GM19239 (cell line): ENCODE results near the gene KRT6C.
"Not testable (repeated sequence)": the region's sequence is repeated elsewhere in the genome, so short reads cannot be mapped to it uniquely, and the experiment has no call there.

Source experiments
- DNase-seq: peaks from one replicate; pipeline ENCODE4 v3.0.0; 2011; ENCODE audit warnings: low spot score; ENCODE audit not compliant: insufficient read length
- FAIRE-seq: peaks from 2 replicates; lab custom pipeline; 2011; peaks lifted over from hg19 to GRCh38; lab: Jason Lieb, UNC

KRT6C gene

DNA sequence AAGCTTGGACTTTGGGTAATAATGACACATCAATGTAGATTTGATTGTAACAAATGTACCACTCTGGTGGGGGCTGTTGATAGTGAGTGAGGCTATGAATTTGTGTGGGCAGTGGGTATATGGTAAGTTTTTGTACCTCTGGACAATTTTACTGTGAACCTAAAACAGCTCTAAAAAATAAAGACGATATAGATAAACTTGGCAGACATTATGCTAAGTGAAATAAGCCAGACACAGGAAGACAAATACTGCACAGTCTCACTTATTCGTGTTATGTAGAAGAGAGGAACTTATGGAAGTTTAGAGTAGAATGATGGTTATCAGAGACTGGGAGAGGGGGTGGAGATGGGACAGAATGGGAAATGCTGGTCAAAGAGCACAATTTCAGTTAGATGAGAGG lies 8.7 kb downstream of the KRT6C start:
- no peak for FAIRE-seq
- DNase-seq, result no peak

DNA sequence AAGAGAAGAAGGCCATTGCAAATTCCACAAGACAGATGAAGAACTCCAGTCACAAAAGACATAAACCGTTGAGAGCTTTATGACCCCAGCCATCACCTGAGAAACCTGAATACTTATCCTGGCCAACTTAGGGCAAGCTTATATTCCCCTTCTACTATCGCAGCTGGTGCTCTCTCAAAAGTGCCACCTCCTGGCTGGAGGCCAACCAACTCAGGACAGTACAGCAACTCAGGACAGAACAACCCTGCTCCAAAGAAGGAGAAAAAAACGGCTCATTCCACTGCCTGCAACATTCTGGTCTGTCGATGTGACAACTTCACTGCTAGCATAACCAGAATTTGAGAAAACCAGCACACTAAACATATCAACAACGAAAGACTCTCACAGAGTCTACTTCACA lies 11.9 kb downstream of the KRT6C start:
- FAIRE-seq, result no peak

DNA sequence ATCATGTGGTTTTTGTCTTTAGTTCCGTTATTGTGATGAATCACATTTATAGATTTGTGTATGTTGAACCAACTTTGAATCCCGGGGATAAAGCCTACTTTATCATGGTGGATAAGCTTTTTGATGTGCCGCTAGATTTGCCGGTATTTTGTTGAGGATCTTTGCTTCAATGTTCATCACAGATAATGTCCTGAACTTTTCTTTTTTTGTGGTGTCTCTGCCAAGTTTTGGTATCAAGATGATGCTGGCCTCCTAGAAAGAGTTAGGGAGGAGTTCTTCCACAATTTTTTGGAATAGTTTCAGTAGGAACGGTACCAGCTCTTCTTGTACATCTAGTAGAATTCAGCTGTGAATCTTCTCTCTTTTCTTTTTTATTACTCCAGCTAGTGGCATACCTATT lies 14.7 kb downstream of the KRT6C start:
- FAIRE-seq (no peak), DNase-seq (no peak)

More for the DNA sequence above, 11.9 kb downstream of the KRT6C start:
- DNase-seq, result no peak

DNA sequence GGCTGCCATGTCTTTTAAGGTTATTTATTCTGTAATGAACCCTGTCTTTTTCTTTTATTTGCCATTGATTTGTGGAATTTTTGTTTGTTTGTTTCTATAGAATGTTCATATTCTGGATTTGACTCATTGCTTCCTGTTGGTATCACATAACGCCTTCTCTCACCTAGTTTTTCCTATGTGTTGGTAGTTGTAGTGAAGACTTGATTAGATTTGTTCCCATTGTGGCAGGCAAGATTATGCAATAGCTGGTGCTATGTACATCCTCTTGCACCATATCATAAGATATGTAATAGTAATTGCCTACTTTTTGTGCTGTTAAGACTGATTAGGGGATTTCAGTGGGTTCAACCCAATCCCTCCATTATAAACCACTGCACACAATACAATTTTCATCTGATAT lies 17.8 kb downstream of the KRT6C start:
- FAIRE-seq, result no peak

DNA sequence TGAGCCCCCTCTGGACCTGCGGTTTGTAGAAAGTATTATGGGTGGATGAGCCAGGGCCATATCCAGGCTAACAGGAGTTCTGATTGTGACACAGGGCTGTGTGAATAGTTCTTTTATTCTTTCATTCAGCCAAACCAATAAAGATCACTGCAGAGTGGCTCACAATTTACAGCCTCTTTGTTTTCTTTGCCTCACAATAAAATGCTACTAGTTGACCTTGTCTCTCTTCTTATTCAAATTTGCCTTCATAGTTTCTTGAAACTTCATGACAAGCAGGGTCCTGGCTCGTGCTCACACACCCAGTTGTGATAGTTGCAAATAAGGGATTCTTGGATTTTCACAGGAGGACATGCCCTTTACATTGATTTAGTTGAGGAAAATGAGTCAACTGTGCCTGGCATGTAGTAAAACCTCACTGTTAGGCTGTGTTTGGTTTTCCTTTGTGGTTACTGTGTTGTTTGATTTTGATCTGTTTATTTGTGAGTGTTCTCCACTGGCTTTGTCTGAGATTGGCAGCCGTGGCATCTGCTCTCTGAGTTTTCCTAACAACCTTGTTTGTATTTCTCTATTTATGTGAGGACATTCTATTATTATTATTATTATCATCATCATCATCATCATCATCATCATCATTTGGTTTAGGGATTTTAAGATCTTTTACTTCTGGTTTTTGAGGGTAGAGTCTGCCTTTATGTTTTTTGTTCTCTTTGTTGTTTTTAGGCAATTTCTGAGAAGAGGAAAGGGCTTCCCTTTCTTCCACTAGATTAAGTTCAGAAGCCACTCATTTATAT lies 19.0 kb downstream of the KRT6C start:
- no peak for DNase-seq
- FAIRE-seq, result no peak

More for the DNA sequence above, 17.8 kb downstream of the KRT6C start:
- no peak for DNase-seq

DNA sequence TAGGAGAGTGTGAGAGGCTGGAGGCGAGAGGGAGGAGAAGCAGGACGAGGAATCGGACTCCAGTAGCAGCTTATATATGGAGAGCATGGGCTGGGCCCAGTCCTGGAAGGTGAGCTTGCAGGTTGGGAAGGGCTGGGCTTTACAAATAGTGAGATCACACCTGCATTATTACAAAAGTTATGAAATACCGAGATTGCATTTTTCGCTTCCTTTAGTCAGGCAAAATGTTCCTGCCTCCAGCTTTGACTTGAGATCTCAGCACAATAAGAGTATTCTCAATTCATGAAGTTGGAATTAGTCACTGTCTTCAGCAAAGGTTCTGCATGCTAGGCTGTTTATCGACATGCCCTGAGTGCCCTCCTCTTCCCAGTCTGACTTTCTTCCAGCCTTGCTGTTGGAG lies 21.5 kb downstream of the KRT6C start, which contains the start of gene KRT6B:
KRT6B (minus strand) TSS at position 46 of the 400 bp plus-strand sequence. CDS start 68 bp downstream, outside the sequence.
- no peak for DNase-seq
- FAIRE-seq, result no peak

DNA sequence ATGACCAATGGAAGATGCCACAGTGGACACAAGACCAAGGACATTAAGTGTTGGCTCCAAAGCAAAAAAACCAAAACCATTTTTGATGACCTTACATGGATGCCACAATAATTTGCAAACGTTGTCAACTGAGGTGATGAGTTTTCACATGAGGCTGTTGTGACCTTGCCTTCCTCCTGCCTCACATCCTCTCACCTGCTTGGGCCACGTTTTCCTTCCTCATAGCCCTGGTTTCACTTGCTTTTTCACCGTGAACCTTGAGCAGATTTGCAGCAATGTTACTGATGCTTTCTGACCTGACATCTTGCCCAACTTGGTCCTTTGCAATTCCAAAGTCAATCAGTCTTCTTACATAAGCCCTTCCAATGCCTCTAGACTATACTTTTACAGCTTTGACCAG lies 25.4 kb downstream of the KRT6C start:
- DNase-seq (no peak), FAIRE-seq (no peak)

DNA sequence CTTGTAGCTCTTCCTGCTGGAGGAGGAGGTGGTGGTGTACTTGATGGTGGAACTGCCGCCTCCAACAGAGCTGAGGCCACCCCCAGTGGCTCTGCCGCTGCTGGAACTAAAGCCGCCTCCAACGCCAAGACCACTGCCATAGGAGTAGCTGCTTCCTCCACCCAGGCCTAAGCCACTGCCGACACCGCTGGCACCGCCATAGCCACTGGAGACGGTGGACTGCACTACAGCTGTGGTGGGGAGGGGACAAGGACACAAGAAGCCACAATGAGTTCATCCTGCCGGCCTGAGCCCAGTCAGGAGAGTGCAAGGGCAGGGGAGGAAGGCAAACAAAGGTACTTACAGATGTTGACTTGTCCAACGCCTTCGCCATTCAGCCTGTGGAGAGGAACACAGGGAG lies 26.4 kb downstream of the KRT6C start:
- not testable (repeated sequence) for FAIRE-seq, DNase-seq

DNA sequence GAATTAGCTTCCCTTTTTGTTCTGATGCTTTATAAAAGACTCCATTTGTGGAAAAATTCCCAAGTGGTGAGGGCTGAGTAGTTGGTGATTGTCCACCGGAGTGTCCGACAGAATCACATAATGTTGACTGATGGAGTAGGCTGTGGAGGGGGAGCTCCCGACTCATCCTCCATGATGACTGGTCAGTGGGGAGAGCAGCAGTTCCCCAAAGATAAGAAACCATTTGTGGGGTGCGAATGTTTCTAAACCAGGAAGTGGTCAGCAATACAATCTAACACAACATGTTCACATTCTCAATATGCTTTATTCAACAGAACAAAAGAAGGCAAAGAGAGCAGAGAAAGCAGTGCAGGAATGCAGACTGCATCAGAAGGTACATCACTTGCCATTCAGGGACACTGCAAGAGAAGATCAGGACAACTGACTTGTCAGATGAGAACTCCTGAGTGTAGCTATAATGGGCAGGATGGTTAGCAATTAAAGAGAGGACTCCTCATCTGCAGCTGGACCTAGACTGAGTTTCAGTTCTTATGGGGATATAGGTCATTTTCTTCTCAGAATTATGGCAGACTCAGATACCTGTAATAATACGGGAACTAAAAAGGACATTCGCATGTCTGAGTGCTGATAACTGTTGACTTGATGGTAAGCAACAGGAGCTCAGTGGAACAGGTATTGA lies 27.1 kb downstream of the KRT6C start:
- FAIRE-seq (no peak), DNase-seq (no peak)

DNA sequence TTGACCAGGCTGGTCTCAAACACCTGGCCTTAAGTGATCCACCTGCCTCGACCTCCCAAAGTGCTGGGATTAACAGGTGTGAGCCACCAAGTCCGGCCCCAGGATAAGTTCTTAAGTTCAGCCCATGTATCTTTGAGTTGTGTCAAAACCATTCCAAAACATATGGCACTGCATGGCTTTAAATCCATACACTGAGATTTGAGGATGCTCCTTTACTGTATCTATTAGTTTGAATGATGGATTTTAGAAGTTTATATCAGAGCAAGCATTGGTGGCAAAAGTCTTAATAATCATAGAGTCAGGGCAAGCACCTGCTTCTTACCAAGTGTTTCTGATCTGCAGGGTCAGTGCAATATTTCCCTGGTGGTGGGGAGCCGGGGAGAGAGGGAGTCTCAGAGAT lies 27.7 kb downstream of the KRT6C start:
- no peak for DNase-seq
- FAIRE-seq, result no peak

DNA sequence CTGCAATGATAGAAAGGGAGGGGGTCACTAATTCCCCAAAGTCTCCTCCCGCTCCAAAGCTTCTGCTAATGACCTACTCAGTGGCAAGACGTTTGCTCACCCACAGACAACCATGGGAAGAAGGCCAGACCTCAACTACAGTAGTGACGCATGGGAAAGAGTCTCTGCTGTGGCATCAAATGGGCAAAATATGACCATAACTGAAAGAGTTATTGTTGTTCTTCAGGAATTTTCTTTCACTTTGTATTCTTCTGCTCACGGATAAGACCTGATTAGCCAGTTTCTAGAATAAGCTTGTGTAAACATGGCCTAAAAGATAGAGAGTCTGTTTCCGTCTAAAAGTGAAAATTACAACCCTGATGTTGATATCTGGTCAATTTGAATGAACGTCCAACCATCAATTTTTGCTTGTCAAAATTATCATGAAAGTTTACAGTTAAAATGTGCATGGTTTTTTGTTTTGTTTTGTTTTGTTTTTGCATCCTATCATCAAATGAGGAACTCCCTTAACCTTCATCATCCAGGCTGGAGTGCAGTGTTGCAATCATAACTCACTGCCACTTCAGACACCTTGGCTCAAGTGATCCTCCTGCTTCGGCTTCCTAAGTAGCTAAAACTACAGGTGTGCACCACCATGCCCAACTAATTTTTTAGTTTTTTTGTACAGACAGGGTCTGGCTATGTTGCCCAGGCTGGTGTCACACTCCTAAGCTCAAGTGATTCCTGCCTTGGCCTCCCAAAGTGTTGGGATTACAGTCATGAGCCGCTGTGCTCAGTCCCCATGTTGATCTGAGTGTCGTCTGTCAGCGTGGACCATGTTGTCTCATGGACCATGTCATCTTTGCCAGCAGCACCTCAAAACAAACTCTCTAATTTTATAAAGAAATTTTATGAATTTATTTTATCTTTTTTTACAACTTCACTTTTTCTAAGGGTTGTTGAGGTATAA lies 28.7 kb downstream of the KRT6C start:
- DNase-seq (no peak), FAIRE-seq (no peak)

DNA sequence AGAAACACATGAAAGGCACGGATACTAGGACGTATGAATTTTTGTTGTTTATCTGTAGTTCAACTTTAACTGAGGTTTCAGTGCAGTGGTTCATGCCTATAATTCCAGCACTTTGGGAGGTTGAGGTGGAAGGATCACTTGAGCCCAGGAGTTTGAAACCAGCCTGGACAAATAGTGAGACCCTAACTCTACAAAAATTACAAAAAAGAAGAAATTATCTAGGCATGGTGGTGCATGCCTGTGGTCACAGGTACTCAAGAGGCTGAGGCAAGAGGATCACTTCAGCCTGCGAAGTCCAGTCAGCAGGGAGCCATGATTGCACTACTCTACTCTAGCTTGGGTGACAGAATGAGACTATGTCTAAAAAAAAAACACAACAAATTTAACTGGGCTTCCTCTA lies 29.6 kb downstream of the KRT6C start:
- DNase-seq (no peak), FAIRE-seq (no peak)

DNA sequence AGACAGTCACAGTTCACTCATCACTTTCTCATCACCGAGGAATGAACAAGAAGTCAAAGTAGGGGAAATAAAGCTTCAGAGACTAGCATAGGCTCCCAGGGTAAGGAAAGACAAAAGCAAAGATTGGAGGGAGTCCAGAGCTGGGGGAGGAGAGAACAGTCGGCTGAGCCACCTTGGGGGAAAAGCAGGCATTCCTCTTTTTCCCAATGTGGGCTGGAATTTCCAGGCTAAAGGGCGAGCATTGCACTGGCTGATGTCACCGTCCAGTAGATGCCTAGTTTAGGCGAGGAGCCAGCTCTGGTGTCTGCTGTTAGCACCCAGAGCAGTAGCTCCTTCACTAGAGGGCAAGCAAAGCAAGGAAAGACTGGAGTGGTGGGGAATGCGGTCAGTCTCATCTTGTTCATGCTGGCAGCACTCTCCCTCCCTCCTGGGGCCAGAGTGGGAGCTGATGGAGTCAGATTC lies 31.0 kb downstream of the KRT6C start:
- no peak for DNase-seq
- no peak for FAIRE-seq

DNA sequence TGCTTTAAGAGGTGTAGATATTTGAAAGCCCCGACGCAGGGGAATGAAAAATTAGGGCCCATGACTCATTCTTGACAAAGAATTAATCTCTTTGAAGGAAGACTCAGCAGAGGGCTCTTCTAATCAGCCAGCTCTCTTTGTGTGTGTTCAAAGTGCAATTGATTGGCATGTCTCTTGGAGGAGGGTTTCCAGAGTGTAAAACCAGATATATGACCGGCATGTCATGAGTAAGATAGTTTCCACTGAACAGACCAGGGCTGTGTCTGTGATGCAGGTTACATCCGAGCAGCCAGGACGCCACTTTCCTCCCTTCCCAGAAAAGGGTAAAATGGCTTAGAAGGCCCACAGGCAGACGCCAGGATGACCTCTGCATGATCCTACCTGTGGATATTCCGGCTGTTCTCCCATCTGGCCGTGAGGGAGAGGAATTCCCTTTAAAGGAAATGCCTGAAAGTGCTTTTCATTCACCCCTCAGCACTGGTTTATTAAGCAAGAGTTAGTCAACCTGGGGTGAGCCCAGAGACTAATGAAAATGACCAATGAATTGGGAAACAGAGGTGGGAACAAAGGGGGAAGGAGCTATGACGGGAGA lies 32.2 kb downstream of the KRT6C start:
- FAIRE-seq, result no peak
- no peak for DNase-seq

DNA sequence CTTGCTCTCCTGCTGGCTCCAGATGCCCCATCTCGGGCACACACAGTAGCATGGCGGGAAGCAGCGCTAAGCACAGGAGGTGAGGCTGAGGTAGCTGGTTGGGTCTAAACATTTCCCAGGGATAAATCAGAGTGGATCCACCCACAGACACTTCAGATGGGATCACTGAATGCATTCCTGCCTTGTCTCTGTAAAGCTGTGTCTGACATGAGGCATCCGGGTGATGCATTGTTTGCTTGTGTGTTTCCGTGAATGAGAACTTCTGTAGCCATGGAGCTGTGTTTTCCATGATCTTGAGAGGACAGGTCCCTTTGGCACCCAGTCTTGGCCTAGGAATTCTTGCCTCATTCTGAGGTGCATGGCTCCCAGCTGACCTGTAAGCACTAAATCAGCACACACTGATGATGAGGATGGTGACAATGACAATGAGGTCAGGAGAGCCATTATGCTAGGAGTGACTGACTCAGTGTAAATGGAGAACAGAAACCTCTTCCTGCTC lies 32.7 kb downstream of the KRT6C start:
- FAIRE-seq (no peak), DNase-seq (no peak)

DNA sequence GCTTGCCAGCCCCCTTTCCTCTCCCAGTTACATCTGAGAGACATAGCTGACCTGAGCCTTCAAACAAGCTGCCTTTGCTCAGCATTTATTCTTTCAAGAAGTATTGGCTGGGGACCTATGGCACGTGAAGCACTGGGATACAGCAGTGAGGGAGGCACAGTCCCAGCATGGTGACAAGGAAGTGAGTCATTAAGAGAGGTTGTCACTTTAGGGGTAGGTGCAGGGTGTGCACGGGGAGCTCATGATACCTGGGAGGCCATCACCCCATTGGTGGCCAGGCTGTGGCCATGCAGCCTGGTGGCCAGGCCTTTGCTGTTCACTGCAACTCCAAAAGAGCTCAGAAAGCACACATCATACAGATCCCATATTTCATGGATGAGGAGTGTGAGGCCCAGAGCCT lies 33.8 kb downstream of the KRT6C start:
- DNase-seq, result no peak
- no peak for FAIRE-seq

DNA sequence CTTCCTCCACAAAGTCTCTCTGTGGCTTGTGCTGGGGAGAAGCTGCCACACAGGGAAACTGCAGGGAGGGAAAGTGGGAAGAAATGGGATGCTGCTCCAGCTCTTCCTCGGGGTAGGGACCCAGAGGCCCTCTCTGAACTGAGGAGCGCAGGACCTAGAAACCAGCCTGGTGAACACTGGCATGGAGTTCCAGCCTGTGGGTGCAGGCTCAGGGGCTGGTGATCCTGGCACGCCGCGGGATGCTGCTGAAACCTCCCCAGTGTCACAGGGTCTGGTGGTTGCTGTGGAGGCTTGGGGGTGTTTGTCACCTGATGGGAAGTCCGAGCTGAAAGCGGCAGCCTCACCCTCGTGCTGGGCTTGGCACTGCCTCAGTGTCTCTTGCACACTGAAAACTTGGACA lies 34.2 kb downstream of the KRT6C start:
- DNase-seq (no peak), FAIRE-seq (no peak)

DNA sequence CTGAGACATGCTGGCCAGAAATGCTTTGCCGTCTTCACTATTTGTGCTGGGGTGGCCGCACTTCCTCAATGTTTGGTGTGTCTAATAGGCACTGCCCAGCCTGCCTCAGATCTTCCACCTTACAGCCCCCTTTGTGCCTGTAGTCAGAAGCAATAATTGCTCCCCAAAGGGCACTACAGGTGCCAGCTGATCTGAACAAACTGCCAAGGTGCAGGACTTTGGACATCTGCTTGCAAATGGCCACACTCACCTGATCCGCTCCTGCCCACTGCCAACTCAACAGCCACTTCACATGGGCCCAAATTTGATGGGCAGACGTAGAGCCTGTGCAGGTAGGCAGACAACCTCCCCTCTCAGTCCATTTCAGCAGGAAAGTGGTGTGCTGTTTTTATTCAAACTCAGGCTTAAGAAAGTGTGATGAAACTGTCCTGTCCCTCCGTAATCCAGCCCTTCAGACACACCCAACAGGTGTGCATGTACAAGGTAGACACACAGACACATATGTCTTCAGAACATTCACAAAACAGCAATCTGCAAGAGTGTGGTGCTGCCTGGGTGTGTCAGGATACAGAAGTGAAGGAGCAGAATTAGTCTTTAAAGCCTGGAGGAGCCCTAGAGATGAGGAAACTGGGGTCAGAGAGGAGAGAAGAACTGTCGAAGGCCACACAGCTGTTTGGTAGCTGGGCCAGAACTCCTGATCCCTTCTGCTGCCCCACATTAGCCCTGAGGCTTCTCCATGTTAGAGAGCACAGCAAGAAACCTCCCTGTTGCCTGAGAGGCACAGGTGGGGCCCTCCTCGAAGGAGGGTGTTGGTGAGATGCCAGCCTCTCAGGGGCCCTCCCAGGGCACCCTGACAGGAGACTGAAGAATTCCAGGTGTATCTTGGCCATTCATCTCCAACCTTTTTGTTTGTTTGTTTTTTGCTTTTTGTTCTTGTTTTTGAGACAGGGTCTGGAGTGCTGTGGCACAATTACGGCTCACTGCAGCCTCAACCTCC lies 35.0 kb downstream of the KRT6C start:
- FAIRE-seq (no peak), DNase-seq (no peak)

DNA sequence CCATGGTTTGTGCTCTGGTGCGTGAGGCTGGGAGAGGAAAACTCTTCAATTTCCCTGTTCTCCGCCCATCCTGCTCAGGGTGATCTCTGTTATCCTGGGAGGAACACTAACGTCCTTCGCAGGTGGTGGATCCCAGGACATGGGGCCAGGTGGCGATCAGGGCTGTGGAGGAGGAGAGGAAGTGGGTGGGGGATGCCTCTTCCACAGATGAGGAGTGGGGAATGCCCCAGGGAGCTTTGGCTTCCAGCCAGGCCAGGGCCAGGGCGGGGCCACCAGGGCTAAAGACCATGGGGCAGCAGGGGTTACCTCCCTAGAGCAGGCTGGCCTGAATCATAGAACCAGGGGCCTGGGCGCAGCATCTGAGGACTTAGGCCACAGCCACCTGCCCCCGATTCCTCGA lies 36.1 kb downstream of the KRT6C start:
- DNase-seq (no peak), FAIRE-seq (no peak)
